HL-60 (cell line): Measurements from ENCODE around the gene DPH2.

Experiments
- DNase-seq, 2 experiments: peaks; one replicate each; pipeline ENCODE4 v3.0.0-alpha.2; 2010 to 2020; ENCODE audit warnings: low read depth in 1 of 2, low spot score in 1 of 2
- H3K27ac ChIP-seq: fragments of 250-450 bp; sonication (Bioruptor Pico); replicated peaks from 2 replicates; pipeline ENCODE4 v1.5.1; 2020; ENCODE audit warnings: mild to moderate bottlenecking, moderate library complexity
- H3K27me3 ChIP-seq: fragments of 250-450 bp; sonication (Bioruptor Pico); 2 replicates; pipeline ENCODE4 v1.5.1; 2021; ENCODE audit warnings: mild to moderate bottlenecking, moderate library complexity; ENCODE audit not compliant: insufficient read depth, poor library complexity, severe bottlenecking
- H3K4me3 ChIP-seq: replicated peaks from 2 replicates; pipeline ENCODE4 v1.5.1; 2011; ENCODE audit warnings: mild to moderate bottlenecking, control low read depth, low read length; ENCODE audit not compliant: insufficient read depth
- GABPA ChIP-seq: IDR thresholded peaks from 2 replicates; pipeline ENCODE4 v1.6.1; 2012; ENCODE audit warnings: low read depth
- POLR2AphosphoS5 ChIP-seq: IDR thresholded peaks from 2 replicates; pipeline ENCODE4 v1.6.1; 2012; ENCODE audit warnings: low read depth
- SPI1 ChIP-seq: IDR thresholded peaks from 2 replicates; pipeline ENCODE4 v1.6.1; 2012; ENCODE audit warnings: low read depth, mild to moderate bottlenecking, borderline replicate concordance
- TF ChIP-seq, protein P1 (sequence below): IDR thresholded peaks from one replicate; pipeline ENCODE4 v1.5.1; 2011; ENCODE audit warnings: low read length, control low read depth, inconsistent platforms; ENCODE audit not compliant: insufficient read depth
- TF ChIP-seq, protein P2 (sequence below): IDR thresholded peaks from 2 replicates; pipeline ENCODE4 v1.6.1; 2012; ENCODE audit warnings: low read depth; ENCODE audit not compliant: insufficient replicate concordance

Gene DPH2

DNA sequence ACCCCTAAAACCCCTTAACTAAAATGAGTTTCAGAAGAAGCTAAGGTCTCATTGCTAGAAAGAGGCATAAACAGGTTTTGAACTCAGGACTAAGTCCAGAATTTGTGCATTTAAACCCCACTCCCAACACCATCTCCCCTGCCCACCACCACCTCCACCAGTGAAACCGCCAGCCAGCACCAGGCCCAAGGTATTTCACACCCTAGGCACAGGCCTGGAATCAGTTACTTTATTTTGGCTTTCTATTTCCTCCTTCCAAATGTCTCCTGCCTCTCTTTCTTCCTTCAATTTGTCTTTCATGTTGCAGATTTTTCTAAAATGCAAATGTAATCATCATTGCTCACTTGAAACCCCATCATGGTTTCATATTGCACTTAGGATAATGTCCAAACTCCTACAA lies 24.9 kb upstream of the DPH2 start:
- Histone ChIP-seq H3K27ac (no peak overlapping the region), H3K27me3 (no peaks in the 10 kb centered on the region), H3K4me3 (no peak overlapping the region; the same call in 1 of the 2 replicates)
- TF ChIP-seq GABPA (no peak), POLR2AphosphoS5 (no peak), SPI1 (no peak)
- TF ChIP-seq, protein P1, sequence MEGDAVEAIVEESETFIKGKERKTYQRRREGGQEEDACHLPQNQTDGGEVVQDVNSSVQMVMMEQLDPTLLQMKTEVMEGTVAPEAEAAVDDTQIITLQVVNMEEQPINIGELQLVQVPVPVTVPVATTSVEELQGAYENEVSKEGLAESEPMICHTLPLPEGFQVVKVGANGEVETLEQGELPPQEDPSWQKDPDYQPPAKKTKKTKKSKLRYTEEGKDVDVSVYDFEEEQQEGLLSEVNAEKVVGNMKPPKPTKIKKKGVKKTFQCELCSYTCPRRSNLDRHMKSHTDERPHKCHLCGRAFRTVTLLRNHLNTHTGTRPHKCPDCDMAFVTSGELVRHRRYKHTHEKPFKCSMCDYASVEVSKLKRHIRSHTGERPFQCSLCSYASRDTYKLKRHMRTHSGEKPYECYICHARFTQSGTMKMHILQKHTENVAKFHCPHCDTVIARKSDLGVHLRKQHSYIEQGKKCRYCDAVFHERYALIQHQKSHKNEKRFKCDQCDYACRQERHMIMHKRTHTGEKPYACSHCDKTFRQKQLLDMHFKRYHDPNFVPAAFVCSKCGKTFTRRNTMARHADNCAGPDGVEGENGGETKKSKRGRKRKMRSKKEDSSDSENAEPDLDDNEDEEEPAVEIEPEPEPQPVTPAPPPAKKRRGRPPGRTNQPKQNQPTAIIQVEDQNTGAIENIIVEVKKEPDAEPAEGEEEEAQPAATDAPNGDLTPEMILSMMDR = no peak
- TF ChIP-seq, protein P2, sequence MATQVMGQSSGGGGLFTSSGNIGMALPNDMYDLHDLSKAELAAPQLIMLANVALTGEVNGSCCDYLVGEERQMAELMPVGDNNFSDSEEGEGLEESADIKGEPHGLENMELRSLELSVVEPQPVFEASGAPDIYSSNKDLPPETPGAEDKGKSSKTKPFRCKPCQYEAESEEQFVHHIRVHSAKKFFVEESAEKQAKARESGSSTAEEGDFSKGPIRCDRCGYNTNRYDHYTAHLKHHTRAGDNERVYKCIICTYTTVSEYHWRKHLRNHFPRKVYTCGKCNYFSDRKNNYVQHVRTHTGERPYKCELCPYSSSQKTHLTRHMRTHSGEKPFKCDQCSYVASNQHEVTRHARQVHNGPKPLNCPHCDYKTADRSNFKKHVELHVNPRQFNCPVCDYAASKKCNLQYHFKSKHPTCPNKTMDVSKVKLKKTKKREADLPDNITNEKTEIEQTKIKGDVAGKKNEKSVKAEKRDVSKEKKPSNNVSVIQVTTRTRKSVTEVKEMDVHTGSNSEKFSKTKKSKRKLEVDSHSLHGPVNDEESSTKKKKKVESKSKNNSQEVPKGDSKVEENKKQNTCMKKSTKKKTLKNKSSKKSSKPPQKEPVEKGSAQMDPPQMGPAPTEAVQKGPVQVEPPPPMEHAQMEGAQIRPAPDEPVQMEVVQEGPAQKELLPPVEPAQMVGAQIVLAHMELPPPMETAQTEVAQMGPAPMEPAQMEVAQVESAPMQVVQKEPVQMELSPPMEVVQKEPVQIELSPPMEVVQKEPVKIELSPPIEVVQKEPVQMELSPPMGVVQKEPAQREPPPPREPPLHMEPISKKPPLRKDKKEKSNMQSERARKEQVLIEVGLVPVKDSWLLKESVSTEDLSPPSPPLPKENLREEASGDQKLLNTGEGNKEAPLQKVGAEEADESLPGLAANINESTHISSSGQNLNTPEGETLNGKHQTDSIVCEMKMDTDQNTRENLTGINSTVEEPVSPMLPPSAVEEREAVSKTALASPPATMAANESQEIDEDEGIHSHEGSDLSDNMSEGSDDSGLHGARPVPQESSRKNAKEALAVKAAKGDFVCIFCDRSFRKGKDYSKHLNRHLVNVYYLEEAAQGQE = no peak
- no peak for DNase-seq

DNA sequence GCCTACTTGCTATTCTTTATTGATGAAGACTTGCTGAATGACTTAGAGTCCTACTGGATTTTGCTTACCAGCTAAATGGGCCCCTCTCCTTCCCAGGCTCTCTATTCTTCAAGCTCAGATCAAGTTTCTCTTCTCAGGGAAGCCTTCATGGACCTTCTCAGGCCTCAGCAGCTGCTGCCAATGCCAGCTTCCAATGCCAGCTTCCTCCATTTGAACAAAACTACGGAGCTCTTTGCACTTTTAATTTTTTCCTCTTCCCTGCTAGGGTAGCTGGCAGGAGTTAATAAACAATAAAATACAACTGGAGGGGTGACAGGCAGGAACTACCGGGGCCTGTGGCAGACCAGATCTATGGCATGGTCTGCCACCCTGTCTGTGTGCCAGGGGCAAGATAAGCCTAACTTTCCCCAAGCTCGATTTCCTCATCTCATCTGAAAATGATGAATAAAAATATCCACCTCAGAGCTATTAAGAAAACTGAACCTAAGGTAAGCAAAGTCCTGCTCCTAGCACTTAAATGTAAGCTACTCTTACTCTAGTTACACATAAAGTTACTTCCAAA lies 24.1 kb upstream of the DPH2 start:
- no peak for DNase-seq
- no peaks in the 10 kb centered on the region for H3K27me3 ChIP-seq
- TF ChIP-seq, protein P1 = no peak
- TF ChIP-seq GABPA (no peak), POLR2AphosphoS5 (no peak), SPI1 (no peak)
- TF ChIP-seq, protein P2 = no peak
- peak overlapping the region; percentile 72 for H3K4me3 ChIP-seq
- H3K27ac ChIP-seq = peak overlapping the region; percentile 100

DNA sequence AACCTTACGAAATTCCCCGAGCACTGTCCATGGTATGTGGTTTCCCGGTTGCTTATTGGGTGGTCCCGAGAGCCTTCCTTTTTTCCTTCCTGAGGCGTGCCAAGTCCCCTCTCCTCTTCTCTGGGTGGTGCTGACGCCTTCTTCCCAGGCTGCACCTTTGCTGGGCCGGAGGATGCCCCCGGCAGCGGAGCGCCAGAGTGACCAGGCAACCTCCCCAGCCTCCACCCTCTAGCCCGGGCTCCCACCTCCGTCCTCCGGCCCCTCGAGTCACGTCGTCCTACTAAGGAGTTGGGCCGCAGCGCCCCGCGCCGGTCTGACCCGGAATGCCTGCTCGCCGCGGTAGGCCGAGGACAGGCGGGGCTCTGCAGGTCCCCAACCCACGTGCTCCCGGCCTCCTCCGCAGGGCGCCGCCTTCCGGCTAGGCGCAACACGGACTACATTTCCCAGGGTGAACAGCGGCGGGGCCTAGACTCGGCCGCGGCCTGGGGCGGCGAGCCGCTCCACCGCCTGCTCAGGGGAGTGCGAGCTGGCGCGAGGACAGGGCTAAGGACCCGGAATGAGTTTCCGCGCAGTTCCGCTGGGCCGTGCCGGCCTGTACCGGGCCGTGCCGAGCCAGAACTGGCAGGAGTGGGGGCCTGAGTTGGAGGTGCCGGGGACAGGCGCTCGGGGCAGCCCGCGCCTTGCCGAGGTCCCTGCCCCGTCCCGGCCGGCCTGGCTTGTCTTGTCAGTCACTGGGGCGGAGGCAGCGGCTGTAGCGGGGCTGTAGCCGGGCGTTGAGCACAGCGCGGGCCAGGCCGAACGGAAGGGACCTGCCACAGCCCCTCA lies 23.4 kb upstream of the DPH2 start, which contains the start of gene IPO13:
Gene IPO13 (plus strand): TSS at position 715 of the 825 bp plus-strand sequence. CDS start 651 bp downstream, outside the sequence.
- TF ChIP-seq, protein P2 = peak; percentile 95
- TF ChIP-seq SPI1 = no peak
- peak; percentile 39; the same call in 1 of the 2 replicates for TF ChIP-seq GABPA
- peak; percentile 42; the same call in 1 of the 2 replicates for TF ChIP-seq POLR2AphosphoS5
- TF ChIP-seq, protein P1 = peak; percentile 66
- no peaks in the 10 kb centered on the region for H3K27me3 ChIP-seq
- H3K4me3 ChIP-seq = peak within 1 kb of the TSS; percentile 72
- DNase-seq = peak; percentile 96 to 97
- H3K27ac ChIP-seq = peak within 1 kb of the TSS; percentile 100
